HG03342 (cell line): Measurements from ENCODE around the gene SCGB1C1.
A peak's percentile ranks its signal among the peaks of the same experiment; 100 is the strongest.
"Not testable (repeated sequence)": the region's sequence is repeated elsewhere in the genome, so short reads cannot be mapped to it uniquely, and the experiment has no call there.

Experiments used
- ATAC-seq: cut with Tn5 transposase; IDR thresholded peaks from one replicate; pipeline ENCODE4 v1.9.1; 2021; ENCODE audit warnings: mild to moderate bottlenecking, moderate library complexity; ENCODE audit not compliant: unreplicated experiment

SCGB1C1 gene

DNA sequence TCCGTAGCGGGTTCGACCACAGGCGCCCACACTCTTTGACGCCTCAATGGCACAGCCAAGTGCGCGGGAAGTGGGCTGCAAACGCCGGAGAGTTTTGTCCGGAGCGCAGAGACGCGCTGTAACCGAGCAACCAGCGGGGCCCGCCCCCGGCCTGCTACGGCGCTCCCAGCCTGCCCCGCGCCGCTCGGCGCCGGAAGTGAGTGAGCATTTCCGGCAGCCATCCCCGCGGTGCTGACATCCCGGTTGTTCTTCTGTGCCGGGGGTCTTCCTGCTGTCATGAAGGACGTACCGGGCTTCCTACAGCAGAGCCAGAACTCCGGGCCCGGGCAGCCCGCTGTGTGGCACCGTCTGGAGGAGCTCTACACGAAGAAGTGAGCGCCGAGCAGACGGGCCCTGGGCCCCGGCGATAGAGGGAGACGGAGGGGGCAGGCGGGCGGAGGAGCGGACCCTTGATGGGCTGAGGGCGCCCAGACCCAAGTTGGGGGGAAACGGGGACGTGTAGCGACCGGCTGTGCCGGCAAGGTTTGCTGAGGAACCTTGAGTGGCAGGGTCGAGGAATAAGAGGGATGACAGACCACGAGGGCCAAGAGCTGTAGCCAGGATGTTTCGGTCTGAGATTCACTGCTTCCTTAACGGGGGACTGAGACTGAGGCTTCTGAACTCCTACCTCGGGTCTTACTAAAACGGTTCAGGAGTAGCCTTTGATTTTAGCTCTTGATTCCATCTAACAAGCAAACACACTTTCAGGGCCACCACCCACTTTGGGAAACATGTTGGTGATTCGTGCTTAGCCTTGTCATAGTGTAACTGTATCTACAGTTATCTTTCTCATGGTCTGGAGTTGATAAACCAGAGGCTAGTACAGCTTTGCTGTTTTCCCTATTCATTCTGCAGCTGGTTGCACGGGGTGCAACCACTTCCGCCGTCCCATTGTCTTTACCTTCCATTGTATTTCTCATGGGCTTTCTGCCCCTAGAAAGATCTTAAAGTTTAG lies 44.2 kb downstream of the SCGB1C1 start, which contains the start of gene PSMD13:
Gene PSMD13 (plus strand): TSS at position 203 of the 994 bp plus-strand sequence. CDS start 74 bp downstream, at position 277.
- ATAC-seq: peak; percentile 76

DNA sequence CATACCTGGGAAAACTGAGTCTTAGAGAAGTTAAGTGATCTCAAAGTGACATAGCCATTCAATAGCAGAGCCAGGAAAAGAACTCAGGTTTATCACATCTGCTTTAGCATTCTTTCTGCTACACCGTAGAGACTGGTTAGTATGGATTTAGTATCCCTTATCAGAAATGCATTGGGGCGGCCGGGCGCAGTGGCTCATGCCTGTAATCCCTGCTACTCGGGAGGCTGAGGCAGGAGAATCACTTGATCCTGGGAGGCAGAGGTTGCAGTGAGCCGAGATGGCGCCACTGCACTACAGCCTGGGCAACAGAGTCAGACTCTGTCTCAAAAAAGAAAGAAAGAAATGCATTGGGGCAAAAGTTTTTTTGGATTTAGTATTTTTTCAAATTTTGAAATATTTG lies 45.5 kb downstream of the SCGB1C1 start:
- ATAC-seq: not testable (repeated sequence)

DNA sequence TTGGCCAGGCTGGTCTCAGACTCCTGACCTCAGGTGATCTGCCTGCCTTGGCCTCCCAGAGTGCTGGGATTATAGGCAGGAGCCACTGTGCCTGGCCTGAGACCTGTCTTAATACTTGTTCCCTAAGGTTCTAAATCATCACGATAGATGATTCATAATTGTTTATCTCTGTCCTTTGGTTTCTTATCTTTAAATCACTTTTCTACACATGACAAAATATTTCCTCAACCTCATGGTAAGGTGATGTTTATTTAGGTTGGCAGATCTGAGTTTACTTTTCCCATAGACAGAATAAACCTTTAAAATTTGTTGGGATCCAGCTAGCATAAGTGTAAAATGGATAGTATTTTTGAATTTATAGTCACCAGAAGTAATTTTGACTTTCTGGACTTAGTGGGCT lies 47.4 kb downstream of the SCGB1C1 start:
- ATAC-seq: no peak

DNA sequence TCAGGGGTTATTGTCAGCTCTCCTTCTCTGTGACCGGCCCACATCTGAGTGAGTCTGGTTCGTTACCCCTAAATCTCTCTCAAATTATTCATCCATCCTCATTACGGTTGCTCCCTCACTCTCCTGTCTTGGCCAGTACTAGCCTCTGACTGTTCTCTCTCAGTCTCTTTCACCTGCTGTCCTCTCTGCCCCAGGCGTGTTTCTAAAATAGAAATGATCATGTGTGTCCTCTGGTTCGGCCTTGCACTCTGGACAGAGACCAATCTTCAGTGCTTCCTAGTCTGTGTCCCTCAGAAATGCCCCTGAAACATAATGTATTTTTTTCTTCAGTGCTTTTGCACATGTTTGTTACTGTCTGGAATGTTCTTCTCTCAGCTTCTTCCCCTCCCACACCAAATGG lies 48.8 kb downstream of the SCGB1C1 start:
- no peak for ATAC-seq
